Measurements from ENCODE around the gene DHX30.

DHX30 gene

GRCh38 chr3:47865192-47865591, 62.3 kb downstream of the DHX30 start:
- Histone ChIP-seq H3K9ac (ENCODE audit: insufficient read length, low read depth) (no peak overlapping the region), H3K4me3 (ENCODE audit: insufficient read length, low read depth) (no peak overlapping the region), H3K4me1 (ENCODE audit: insufficient read depth, insufficient read length) (no peaks in the 10 kb centered on the region), H3K9me3 (ENCODE audit: insufficient read depth, low read length) (no peaks in the 10 kb centered on the region), H3K27me3 (ENCODE audit: insufficient read depth, insufficient read length) (no peaks in the 10 kb centered on the region), H3K36me3 (ENCODE audit: insufficient read depth, insufficient read length, low read length) (peaks cover 75% of the 10 kb centered on the region)
- no peak for DNase-seq (ENCODE audit: low read depth, low spot score)
- TF ChIP-seq YY1 (IDR thresholded peaks at IDR 0.05; ENCODE audit: insufficient read depth, insufficient read length): no peak

GRCh38 chr3:47867451-47868044, 64.6 kb downstream of the DHX30 start:
- Histone ChIP-seq H3K36me3 (ENCODE audit: insufficient read depth, insufficient read length, low read length) (peaks cover 83% of the 10 kb centered on the region), H3K9me3 (ENCODE audit: insufficient read depth, low read length) (no peaks in the 10 kb centered on the region), H3K27me3 (ENCODE audit: insufficient read depth, insufficient read length) (no peaks in the 10 kb centered on the region), H3K4me3 (ENCODE audit: insufficient read length, low read depth) (no peak overlapping the region), H3K4me1 (ENCODE audit: insufficient read depth, insufficient read length) (no peaks in the 10 kb centered on the region), H3K9ac (ENCODE audit: insufficient read length, low read depth) (no peak overlapping the region)
- no peak for DNase-seq (ENCODE audit: low read depth, low spot score)
- no peak for TF ChIP-seq ZNF274 (IDR thresholded peaks at IDR 0.05; ENCODE audit: low read depth, low read length)
- TF ChIP-seq SUZ12 (IDR thresholded peaks at IDR 0.05; ENCODE audit: extremely low read depth, insufficient read depth, insufficient read length): no peak
- no peak for TF ChIP-seq YY1 (IDR thresholded peaks at IDR 0.05; ENCODE audit: insufficient read depth, insufficient read length)

- H3K36me3 ChIP-seq (ENCODE audit: insufficient read depth, insufficient read length, low read length): peaks cover 89% of the 10 kb centered on the region
- DNase-seq (ENCODE audit: low read depth, low spot score): no peak
- no peak overlapping the region for H3K9ac ChIP-seq (ENCODE audit: insufficient read length, low read depth)
- no peaks in the 10 kb centered on the region for H3K27me3 ChIP-seq (ENCODE audit: insufficient read depth, insufficient read length)
- no peak for TF ChIP-seq ZNF274 (IDR thresholded peaks at IDR 0.05; ENCODE audit: low read depth, low read length)
- H3K4me3 ChIP-seq (ENCODE audit: insufficient read length, low read depth): no peak overlapping the region
- no peaks in the 10 kb centered on the region for H3K4me1 ChIP-seq (ENCODE audit: insufficient read depth, insufficient read length)
- H3K9me3 ChIP-seq (ENCODE audit: insufficient read depth, low read length): no peaks in the 10 kb centered on the region
These were observed 65.4 kb downstream of the DHX30 start for GRCh38 chr3:47868306-47868705.

- peaks cover 82% of the 10 kb centered on the region for H3K36me3 ChIP-seq (ENCODE audit: insufficient read depth, insufficient read length, low read length)
These were observed 67.2 kb downstream of the DHX30 start for GRCh38 chr3:47870156-47870555.

GRCh38 chr3:47870702-47871260, 67.8 kb downstream of the DHX30 start:
- Histone ChIP-seq H3K9ac (ENCODE audit: insufficient read length, low read depth) (no peak overlapping the region), H3K9me3 (ENCODE audit: insufficient read depth, low read length) (no peaks in the 10 kb centered on the region), H3K4me1 (ENCODE audit: insufficient read depth, insufficient read length) (no peaks in the 10 kb centered on the region), H3K4me3 (ENCODE audit: insufficient read length, low read depth) (no peak overlapping the region), H3K36me3 (ENCODE audit: insufficient read depth, insufficient read length, low read length) (peaks cover 82% of the 10 kb centered on the region), H3K27me3 (ENCODE audit: insufficient read depth, insufficient read length) (no peaks in the 10 kb centered on the region)
- DNase-seq (ENCODE audit: low read depth, low spot score): no peak
- no peak for TF ChIP-seq YY1 (IDR thresholded peaks at IDR 0.05; ENCODE audit: insufficient read depth, insufficient read length)
- TF ChIP-seq ZNF274 (IDR thresholded peaks at IDR 0.05; ENCODE audit: low read depth, low read length): no peak
- TF ChIP-seq SUZ12 (IDR thresholded peaks at IDR 0.05; ENCODE audit: extremely low read depth, insufficient read depth, insufficient read length): no peak

More at GRCh38 chr3:47870156-47870555, 67.2 kb downstream of the DHX30 start:
- no peaks in the 10 kb centered on the region for H3K27me3 ChIP-seq (ENCODE audit: insufficient read depth, insufficient read length)
- no peak for DNase-seq (ENCODE audit: low read depth, low spot score)
- H3K9ac ChIP-seq (ENCODE audit: insufficient read length, low read depth): no peak overlapping the region
- H3K4me3 ChIP-seq (ENCODE audit: insufficient read length, low read depth): no peak overlapping the region
- TF ChIP-seq YY1 (IDR thresholded peaks at IDR 0.05; ENCODE audit: insufficient read depth, insufficient read length): no peak
- H3K4me1 ChIP-seq (ENCODE audit: insufficient read depth, insufficient read length): no peaks in the 10 kb centered on the region
- no peaks in the 10 kb centered on the region for H3K9me3 ChIP-seq (ENCODE audit: insufficient read depth, low read length)

- Histone ChIP-seq H3K4me1 (ENCODE audit: insufficient read depth, insufficient read length) (no peaks in the 10 kb centered on the region), H3K36me3 (ENCODE audit: insufficient read depth, insufficient read length, low read length) (peaks cover 78% of the 10 kb centered on the region), H3K27me3 (ENCODE audit: insufficient read depth, insufficient read length) (no peaks in the 10 kb centered on the region), H3K9ac (ENCODE audit: insufficient read length, low read depth) (no peak overlapping the region), H3K4me3 (ENCODE audit: insufficient read length, low read depth) (no peak overlapping the region), H3K9me3 (ENCODE audit: insufficient read depth, low read length) (no peaks in the 10 kb centered on the region)
- DNase-seq (ENCODE audit: low read depth, low spot score): no peak
- TF ChIP-seq ZNF274 (IDR thresholded peaks at IDR 0.05; ENCODE audit: low read depth, low read length) (no peak), SUZ12 (IDR thresholded peaks at IDR 0.05; ENCODE audit: extremely low read depth, insufficient read depth, insufficient read length) (no peak), YY1 (IDR thresholded peaks at IDR 0.05; ENCODE audit: insufficient read depth, insufficient read length) (no peak)
These were observed 68.5 kb downstream of the DHX30 start for GRCh38 chr3:47871389-47871788.

- Histone ChIP-seq H3K27me3 (ENCODE audit: insufficient read depth, insufficient read length) (no peaks in the 10 kb centered on the region), H3K9me3 (ENCODE audit: insufficient read depth, low read length) (no peaks in the 10 kb centered on the region), H3K4me3 (ENCODE audit: insufficient read length, low read depth) (no peak overlapping the region), H3K9ac (ENCODE audit: insufficient read length, low read depth) (no peak overlapping the region), H3K36me3 (ENCODE audit: insufficient read depth, insufficient read length, low read length) (peaks cover 73% of the 10 kb centered on the region), H3K4me1 (ENCODE audit: insufficient read depth, insufficient read length) (no peaks in the 10 kb centered on the region)
- no peak for DNase-seq (ENCODE audit: low read depth, low spot score)
- TF ChIP-seq YY1 (IDR thresholded peaks at IDR 0.05; ENCODE audit: insufficient read depth, insufficient read length) (no peak), SUZ12 (IDR thresholded peaks at IDR 0.05; ENCODE audit: extremely low read depth, insufficient read depth, insufficient read length) (no peak), ZNF274 (IDR thresholded peaks at IDR 0.05; ENCODE audit: low read depth, low read length) (no peak)
These were observed 70.0 kb downstream of the DHX30 start for GRCh38 chr3:47872916-47873315.

- no peak for DNase-seq (ENCODE audit: low read depth, low spot score)
- no peaks in the 10 kb centered on the region for H3K9me3 ChIP-seq (ENCODE audit: insufficient read depth, low read length)
- H3K4me3 ChIP-seq (ENCODE audit: insufficient read length, low read depth): no peak overlapping the region
- peaks cover 57% of the 10 kb centered on the region for H3K36me3 ChIP-seq (ENCODE audit: insufficient read depth, insufficient read length, low read length)
- H3K9ac ChIP-seq (ENCODE audit: insufficient read length, low read depth): no peak overlapping the region
- no peaks in the 10 kb centered on the region for H3K27me3 ChIP-seq (ENCODE audit: insufficient read depth, insufficient read length)
- TF ChIP-seq YY1 (IDR thresholded peaks at IDR 0.05; ENCODE audit: insufficient read depth, insufficient read length) (no peak), ZNF274 (IDR thresholded peaks at IDR 0.05; ENCODE audit: low read depth, low read length) (no peak), SUZ12 (IDR thresholded peaks at IDR 0.05; ENCODE audit: extremely low read depth, insufficient read depth, insufficient read length) (no peak)
- no peaks in the 10 kb centered on the region for H3K4me1 ChIP-seq (ENCODE audit: insufficient read depth, insufficient read length)
These were observed 71.5 kb downstream of the DHX30 start for GRCh38 chr3:47874438-47874837.
